Hematopoietic multipotent progenitor cell treated with erythropoietin and hydrocortisone succinate and interleukin-3 and kit ligand, for 8 days (in vitro differentiated cells): ENCODE measurements around the gene KCNN4.
"Not testable (repeated sequence)": the region's sequence is repeated elsewhere in the genome, so short reads cannot be mapped to it uniquely, and the experiment has no call there.

ENCODE experiments used
- DNase-seq: peaks from one replicate; pipeline ENCODE4 v3.0.0-alpha.2; 2015

KCNN4 gene

DNA sequence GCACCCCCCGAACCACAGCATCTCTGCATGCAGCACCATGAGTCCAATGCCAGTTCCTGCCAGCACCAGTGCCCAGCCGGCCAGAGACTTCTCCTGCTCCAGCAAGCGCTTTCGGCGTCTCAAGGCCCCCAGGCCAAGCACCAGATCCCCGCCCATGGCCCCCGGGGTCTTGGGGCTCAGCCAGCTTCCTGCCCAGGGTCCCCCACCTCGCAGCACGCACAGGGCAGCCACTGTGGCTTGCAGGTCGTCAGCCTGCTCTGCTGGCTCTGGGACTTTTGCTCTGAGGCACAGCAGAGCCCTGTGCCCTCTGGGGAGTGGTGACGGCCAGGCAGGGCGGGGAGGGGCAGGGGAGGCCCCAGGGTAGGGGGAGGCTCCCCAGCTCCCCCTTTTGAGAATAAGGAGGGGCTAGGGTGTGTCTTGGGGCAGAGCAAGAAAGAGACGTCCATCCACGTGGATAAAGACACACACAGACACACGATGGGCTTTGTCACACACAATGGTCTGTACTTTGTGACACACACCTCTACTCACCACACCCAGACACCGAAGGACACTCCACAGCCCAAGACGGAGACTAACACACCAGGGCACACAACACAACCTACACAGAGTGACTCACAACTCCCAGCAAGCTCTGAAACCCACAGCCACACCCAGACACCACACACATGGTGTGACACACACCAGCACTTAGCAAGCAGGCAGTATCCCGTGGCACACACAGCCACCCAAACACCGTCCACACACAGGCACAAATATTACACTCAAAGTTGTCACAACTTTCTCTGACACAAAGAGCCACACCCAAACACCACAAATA, at the start of gene KCNN4:
Gene KCNN4, minus strand, starts transcription at position 268 of the 820 bp plus-strand sequence. Its CDS starts 112 bp downstream, at position 156.
- DNase-seq = peak; percentile 80

DNA sequence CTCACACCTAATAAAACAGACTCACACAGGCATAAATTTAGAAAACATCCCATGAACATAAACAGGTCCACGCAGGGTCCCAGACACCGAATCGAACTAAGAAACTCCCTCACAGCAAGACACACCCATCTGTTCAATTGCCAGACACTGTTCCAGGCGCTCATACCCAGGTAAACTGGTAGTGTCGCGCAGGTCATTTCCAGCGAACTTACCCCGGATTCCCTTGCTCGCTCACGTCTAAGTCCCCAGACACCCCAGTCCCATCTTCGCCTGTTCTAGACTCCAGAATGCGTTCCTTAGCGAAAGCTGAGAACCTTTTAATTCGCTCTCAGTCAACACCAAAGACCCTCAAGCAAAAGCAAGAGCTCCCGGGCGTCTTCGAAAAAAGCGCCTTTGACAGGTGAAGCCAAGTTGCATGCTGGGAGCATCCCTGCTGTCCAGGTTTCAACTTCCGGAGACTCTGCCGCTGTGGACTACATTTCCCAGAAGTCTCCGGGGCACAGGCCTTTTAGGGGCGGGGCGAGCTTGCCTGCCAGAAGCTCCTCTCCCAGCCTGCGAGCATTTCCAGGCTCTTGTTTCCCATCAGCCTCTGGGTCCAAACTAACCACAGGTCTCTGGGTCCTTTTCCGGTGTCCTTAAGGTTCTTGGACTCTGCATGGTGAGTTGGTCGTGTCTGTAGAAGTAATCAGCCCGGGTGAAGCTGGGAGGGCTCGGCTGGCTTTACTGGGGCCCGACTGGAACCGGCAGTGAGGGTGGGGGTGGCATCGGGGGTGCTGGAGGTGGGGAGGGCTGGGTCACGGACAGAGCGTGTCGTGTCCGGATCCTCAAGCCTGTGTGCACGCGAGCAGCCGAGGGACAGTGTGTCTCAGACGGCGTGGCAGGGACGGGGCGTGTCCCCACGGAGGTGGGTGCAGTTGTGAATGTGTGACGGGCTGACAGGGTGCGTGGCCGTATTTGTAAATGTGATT, 46.3 kb upstream of the KCNN4 start, which contains the start of gene ZNF283:
Gene ZNF283, plus strand, starts transcription at position 535 of the 968 bp plus-strand sequence. CDS start 6,184 bp downstream, outside the sequence.
- peak; percentile 94 for DNase-seq

DNA sequence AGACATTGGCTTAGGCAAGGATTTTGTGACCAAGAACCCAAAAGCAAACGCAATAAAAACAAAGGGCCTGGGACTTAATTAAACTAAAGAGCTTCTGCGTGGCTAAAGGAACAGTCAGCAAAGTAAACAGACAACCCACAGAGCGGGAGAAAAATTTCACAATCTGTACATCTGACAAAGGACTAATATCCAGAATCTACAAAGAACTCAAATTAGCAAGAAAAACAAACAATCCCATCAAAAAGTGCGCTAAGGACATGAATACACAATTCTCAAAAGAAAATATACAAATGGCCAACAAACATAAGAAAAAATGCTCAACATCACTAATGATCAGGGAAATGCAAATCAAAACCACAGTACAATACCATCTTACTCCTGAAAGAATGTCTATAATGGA, 43.8 kb upstream of the KCNN4 start:
- not testable (repeated sequence) for DNase-seq

DNA sequence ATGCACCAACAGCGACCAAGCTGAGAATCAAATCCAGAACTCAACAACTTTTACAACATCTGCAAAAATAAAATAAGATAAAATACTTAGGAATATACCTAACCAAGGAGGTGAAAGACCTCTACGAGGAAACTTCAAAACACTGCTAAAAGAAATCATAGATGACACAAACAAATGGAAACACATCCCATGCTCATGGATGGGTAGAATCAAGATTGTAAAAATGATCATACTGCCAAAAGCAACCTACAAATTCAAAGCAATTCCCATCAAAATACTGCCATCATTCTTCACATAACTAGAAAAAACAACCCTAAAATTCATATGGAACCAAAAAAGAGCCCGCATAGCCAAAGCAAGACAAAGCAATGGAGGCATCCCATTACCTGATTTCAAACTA, 43.1 kb upstream of the KCNN4 start:
- DNase-seq = not testable (repeated sequence)

DNA sequence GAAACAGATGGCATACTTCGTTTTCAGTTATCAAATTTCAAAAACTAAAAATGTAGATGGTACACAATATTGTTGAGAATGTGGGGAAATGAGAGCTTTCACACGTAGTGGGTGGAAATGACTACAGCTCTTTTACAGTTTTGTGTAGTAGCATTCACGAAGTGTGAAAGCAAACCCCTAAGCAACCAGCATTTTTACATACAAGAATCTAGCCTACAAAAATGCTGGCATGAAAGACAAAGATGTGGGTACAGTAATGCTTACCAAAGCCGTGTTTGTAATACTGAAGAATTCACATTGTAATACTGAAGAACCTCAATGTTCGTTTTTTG, 40.1 kb upstream of the KCNN4 start:
- DNase-seq = no peak

DNA sequence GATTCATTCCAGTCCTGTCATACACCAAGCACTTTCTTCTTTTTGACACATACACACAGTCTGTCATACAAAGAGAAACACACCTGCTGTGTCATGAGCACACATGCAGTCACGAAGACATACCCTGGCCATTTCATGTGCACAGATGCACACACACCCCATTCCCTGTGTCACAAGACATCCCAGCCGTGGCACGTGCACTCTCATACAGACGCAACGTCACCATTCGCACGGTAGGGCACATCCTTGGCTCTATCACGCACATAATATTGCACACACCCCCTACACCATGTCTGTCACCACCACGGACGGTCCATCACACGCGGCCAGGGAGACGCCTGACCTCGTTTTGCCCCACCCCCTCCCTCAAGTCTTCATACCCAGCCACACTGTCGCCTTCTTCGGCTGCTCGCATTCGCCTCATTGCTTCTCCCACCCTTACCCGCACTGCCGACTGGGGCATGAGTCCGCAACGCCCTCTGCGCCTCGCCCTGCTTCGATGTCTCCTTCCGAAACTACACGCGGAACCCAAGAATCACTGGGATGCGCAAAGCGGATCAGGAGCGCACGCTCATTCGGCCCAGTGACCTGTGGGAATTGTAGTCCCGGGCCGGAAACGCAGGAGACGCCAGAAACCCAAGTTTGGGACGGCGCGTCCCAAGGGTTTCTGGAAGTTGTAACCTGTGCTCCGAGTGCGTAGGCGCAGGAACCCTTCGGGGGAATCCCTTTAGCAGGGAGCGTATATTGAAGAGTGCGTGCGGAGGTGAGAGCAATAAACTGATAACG, 39.5 kb upstream of the KCNN4 start:
- peak; percentile 35 for DNase-seq

DNA sequence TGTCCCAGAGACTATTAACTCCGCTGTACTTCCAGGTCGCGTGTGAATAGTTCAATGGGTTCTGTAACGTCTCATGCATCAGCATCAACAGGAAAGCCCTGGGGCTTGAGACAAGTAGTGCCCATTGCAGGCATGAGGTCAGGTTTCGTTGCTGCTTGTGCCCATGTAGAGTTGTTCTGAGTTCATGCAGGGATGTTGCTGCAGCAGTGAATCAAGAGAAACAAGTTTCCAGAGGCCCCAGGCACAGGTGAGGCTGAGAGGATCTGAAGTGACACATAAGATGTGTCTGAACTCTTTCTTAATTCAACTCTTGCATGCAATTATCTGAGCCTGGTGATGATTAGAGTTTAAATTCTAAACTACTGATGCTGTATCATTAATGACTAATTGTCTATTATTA, 37.7 kb upstream of the KCNN4 start:
- DNase-seq = no peak

DNA sequence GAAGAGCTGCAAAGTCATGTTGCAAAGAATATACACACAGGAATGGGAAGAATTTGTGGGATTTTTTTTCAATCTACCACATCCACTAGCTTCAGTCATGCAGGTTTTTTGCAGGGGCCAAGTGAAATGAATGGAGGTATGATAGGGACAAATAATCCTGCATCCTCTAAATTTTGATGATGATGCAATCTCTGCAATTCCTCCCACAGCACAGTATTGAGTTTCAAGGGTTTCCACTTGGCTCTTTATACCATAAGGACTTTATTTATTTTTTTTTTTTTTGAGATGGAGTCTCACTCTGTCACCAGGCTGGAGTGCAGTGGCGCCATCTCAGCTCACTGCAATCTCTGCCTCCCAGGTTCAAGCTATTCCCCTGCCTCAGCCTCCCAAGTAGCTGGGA, 36.7 kb upstream of the KCNN4 start:
- DNase-seq = not testable (repeated sequence)

DNA sequence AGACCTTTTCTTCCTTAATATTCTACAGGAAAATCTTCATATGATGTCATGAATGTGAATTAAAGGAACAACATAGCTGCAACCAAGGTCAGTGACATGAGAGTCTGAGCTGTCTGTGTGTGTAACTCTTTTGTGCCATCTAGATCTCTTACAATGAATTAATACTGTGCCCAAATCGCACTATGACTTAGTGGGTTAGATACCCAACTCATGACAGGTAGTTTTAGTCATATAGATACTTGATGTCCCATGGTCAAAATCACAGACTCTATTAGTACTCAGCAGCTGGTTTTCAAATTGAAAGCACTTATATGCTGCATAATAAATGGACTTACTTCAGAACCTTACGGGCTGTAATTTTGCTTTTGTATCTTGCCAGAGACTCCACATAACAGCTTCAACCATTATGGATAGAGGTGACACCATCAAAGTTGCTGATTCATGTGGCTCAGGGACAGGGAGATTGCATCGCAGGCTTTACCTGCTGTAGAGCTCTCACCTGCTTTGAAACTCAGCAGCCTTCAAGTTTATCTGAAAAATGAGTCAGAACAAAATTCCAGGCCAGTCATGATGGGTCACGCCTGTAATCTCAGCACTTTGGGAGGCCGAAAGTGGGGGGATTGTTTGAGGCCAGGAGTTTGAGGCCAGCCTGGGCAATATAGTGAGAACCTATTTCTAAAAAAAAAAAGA, 34.0 kb upstream of the KCNN4 start:
- DNase-seq = no peak

DNA sequence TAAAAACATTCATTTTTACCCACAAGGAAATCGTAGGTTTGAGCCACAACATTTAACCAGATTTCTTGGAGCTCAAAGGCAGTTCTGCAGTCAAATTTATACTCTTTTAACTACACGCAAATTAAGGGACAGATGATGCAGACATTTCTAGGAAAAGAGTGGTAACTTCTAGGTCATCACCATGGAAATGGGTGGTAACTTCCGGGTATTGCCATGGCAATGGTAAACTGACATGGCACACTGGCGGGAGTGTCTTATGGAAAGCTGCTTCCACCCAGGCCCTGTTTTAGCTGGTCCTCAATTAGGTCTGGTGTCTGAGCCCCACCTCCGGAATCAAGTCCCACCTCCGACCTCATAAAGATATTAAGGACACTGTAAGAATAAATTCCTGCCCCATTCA, 31.9 kb upstream of the KCNN4 start:
- DNase-seq = peak; percentile 15

DNA sequence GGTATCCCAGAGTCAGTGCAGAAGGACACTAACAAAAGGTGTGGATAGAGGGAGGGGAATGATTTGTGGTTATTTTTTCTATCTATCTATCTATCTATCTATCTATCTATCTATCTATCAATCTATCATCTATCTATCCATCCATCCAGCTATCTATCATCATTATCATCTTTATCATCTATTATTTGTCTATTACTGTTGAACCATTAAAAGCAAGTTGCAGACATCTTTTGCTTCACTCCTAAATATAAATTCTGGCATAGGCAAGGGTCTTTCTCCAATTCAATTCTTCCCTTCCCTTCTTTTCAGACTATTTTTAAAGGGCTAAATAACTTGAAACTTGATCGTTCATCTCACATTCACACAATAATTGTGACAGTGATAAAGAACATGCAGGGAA, 31.5 kb upstream of the KCNN4 start:
- DNase-seq = no peak

DNA sequence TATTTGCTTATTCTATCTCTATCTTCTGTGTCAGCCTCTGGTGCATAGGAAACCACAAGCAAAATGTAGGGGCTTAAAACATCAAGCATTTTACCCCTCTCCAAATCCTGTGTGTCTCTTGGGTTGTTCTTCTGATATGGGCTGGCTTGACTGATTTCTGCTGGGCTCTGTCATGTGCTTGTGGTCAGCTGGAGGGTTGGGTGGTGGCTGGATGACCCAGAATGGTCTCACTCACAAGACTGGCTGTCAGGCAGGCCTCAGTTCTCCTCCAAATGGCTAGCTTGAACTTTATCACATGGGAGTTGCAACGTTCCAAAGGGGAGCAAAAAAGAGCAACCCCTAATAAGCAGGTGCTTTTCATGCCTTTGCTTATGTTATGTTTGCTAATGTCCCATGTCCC, 31.1 kb upstream of the KCNN4 start:
- DNase-seq = no peak

DNA sequence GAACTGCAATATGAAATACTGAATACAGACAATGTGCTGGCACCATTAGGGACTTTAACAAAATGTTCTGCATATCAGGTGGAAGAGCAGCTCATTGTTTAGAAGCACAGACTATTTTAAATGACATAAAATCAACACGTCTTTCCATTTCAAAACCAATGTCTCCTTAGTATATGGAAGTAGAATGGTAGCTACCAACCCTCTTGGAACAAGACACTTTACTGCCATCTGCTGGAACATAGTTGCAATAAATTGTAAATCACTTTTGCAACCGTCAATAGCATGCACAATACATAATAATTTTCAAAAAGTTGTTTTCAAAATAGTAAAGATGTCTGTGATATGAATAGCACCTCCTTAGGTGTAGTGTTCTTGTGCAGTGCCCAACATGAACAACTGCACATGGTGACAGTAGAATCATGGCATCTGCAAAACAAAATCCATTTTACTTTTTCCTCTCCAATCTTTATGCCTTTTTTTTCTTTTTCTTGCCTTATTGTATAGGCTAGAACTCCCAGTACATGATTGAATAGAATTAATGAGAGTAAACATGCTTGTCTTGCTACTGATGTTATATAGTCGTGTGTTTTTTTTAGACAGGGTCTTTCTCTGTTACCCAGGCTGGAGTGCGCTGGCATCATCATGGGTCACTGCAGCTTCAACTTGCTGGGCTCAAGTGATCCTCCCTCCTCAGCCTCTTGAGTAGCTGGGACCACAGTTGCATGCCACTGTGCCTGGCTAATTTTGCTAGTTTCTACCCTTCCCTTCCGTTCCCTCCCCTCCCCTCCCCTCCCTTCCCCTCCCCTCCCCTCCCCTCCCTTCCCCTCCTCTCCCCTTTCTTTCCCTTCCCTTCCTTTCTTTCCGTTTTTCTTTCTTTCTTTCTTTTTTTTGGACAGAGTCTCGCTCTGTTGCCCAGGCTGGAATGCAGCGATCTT, 29.3 kb upstream of the KCNN4 start:
- DNase-seq = peak; percentile 68

DNA sequence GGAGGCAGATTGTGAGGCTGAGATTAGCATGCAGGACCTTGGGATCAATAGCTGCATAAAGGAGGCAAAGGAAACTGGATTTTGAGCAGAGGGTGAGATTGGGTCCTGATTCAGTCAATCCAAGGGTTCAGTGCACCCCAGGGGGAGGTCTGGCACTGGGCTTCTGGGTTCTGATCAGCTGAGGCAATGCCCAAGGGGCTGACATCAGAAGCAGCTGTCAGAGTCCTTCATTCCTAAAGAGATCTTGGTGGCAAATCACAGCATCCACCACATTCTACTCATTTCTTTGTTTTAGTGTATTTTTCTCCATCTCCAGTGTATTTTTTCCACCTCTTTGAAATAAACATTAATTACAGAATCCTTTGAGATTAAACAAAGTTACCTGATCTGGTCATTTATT, 26.9 kb upstream of the KCNN4 start:
- DNase-seq = no peak

DNA sequence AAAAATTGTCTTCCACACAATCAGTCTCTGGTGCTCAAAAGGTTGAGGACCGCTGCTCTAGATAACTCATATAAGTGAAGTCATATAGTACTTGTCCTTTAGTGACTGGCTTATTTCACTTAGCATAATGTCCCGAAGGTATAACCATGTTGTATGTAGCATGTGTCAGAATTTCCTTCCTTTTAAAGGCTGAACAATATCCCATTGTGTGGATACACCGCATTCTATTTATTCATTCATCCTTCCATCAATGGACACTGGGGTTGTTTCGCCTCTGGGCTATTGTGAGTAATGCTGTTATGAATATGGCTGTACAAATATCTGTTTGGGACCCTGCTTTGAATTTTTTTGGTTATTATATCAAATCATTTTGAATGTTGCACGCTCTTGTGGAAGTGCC, 26.1 kb upstream of the KCNN4 start:
- no peak for DNase-seq

DNA sequence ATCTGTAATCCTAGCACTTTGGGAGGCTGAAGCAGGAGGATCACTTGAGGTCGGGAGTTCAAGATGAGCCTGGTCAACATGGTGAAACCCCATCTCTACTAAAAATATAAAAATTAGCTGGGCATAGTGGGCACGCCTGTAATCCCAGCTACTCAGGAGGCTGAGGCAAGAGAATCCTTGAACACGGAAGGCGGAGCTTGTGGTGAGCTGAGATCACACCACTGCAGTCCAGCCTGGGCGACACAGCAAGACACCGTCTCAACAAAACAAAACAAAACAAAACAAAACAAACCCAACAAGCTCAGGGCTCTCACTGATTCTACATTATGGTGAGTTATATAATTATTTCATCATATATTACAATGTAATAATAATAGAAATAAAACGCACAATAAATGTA, 25.6 kb upstream of the KCNN4 start:
- not testable (repeated sequence) for DNase-seq

DNA sequence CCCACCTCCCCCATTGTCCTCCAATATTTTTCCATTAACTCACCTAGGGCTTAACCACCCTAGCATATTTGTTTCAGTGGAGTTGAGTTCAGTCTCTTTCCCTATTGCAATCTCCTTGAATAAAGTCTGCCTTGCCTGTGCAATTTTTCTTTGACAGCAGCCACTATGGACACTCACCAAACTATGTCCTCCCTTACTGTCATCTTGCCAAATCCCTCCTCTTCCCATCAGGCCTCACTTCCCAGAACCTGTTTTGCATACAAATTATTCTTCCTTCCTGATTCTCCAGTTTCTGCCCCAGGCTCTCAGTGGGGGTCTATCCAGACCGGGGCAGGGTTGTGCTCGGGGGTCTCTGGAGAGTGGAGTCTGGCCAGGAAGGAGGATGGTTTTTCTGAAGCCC, 23.7 kb upstream of the KCNN4 start:
- DNase-seq = no peak

DNA sequence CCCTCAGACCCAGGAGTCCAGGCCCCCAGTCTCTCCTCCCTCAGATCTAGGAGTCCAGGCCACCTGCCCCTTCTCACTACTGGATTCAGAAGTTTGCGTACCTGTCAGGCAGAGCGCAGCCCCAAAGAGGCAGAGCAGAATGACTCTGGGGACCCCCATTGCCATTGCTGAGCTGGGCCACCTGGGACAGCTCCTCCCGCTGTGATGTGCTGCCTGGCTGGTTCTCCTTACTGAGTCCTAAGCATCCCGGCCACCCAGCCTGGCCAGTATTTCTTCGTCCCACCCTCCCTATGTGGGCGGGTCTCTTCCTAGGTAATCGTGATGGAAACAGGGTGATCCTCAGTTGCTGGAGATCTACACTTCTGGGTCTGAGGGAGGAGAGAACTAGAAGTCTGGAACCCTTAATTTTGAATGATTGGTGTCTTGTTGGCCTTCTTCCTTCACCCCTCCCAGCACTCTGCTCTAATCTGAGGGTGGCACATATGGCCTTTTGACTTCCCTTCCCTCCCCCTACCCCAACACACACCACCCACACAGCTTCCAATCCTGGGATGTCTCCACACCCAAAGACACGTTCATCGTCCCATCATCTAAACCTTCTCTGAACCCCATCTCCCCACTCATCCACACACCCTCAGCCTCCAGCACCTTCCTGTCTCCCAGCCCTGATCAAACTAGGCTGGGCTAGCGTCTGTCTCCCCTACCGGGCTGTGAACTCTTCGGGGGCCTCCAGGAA, 21.6 kb upstream of the KCNN4 start, which contains the start of gene LYPD5:
Gene LYPD5, minus strand, starts transcription at position 232 of the 736 bp plus-strand sequence. Its CDS starts 67 bp downstream, at position 165.
- DNase-seq = no peak

DNA sequence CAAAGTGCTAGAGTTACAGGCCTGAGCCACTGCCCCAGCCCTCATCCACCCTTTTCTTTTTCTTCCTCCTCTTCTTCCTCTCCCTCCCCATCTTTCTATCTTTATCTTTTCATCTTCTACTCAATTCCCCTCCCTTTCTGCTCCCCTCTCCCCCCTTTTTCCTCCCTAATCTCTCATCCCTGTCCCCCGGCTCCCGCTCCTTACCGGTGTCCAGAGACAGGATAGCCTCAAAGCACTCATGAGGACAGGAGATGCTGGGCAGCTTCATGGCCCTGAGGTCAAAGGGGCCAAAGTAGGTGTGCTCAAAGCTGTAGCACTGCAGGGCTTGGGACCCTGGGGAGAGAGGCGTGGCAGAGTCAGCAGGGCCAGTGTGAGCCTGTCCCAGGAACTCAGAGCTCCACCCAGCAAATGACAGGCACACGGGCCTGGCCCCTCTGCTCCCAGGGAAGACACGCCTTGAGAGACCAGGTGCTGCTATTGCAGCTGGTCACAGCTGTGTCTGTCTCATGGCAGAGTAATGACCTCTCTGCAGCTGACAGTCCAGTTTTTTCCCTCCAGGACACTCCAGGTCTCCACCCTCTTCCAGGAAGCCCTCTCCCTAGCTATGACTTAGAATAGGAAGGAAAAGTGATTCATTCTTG, 18.8 kb upstream of the KCNN4 start:
- DNase-seq = no peak
